Measurements from ENCODE around the gene SCPEP1. TPM values are rescaled to one million over a fixed set of nuclear protein-coding genes. Genes with fewer than 3 reads are reported as not detected.

SCPEP1 gene
- total and polyA plus RNA-seq, 8 donors = 6.7 to 74.9 (median 35.8) TPM

DNA sequence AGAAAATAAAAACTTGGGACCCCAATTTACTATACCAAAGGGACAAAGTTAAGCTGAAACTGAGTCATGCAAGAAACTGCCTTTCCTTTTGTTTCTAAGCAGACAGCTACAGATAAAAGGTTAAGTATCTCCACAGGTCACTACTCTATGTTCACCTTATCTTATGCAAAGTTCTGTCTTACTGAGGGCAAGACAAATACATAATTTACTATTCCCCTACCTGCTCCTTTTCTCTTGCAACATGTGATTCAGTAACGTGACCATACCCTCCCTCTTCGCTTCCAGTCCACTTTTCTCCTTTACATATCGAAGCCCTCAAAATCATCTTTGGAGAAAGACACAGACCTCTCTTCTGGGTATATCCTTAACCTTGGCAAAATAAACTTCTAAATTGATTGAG lies 42.3 kb downstream of the SCPEP1 start:
- Histone ChIP-seq H3K27me3 (no peaks in the 10 kb centered on the region), H3K27ac (no peak overlapping the region), H3K36me3 (no peaks in the 10 kb centered on the region), H3K9me3 (no peaks in the 10 kb centered on the region), H3K4me3 (no peak overlapping the region), H3K4me1 (peaks cover 8 to 47% (median 26%) of the 10 kb centered on the region in 4 donors)
- DNase-seq = no peak
- WGBS, 5 donors = 62 to 75% (median 66%) methylated on average over 3 of the region's 3 CpGs
- TF ChIP-seq, protein P1, sequence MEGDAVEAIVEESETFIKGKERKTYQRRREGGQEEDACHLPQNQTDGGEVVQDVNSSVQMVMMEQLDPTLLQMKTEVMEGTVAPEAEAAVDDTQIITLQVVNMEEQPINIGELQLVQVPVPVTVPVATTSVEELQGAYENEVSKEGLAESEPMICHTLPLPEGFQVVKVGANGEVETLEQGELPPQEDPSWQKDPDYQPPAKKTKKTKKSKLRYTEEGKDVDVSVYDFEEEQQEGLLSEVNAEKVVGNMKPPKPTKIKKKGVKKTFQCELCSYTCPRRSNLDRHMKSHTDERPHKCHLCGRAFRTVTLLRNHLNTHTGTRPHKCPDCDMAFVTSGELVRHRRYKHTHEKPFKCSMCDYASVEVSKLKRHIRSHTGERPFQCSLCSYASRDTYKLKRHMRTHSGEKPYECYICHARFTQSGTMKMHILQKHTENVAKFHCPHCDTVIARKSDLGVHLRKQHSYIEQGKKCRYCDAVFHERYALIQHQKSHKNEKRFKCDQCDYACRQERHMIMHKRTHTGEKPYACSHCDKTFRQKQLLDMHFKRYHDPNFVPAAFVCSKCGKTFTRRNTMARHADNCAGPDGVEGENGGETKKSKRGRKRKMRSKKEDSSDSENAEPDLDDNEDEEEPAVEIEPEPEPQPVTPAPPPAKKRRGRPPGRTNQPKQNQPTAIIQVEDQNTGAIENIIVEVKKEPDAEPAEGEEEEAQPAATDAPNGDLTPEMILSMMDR (IDR thresholded peaks at IDR 0.05) = no peak
- TF ChIP-seq EP300 (IDR thresholded peaks at IDR 0.05) = no peak
- no peak for TF ChIP-seq POLR2AphosphoS5 (IDR thresholded peaks at IDR 0.05)
- TF ChIP-seq POLR2A (IDR thresholded peaks at IDR 0.05) = no peak
- intact Hi-C loops (cut with DNase I; ENCODE audit: low total_unique reads) = no loop called here

DNA sequence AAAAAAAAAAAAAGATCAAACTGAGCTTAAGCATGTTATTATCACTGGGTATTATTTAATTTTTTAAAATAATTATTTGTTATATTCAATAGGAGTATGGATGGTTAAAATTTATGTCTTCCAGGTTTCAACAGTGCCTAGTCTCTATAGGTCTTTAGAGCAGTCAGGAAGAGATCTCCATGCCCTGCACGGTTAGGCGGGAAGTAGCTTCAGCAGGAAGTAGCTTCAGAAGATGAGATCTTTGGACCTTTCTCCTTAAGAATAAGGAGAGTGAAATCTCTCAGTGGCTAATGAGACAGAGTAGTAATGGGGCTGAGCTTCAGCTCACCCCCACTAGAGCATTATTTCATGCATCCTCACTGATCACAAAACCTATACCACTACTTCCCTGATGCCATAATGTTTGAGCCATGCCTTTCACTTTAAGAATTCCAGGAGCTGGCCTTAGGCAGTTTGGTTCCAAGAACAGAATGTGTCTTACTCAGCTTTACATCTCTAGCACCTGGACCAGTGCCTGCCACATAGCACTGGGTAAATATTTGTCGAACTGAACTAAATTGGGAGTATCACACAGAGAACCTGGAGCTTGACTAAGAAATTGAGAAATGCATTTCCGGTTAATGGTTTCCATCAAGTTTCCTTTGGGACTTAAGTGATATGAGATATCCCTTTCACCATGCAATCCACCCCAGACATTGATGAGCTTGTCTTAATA lies 43.5 kb downstream of the SCPEP1 start:
- peak overlapping the region; percentile 24 to 75 (median 56) for H3K27ac ChIP-seq
- H3K27me3 ChIP-seq = no peaks in the 10 kb centered on the region
- WGBS, 5 donors = 45 to 53% (median 51%) methylated on average over 4 of the region's 4 CpGs
- no peak overlapping the region for H3K4me3 ChIP-seq
- H3K36me3 ChIP-seq = no peaks in the 10 kb centered on the region
- intact Hi-C loops (cut with DNase I; ENCODE audit: low total_unique reads) = no loop called here
- peak; percentile 15 to 90 for DNase-seq
- TF ChIP-seq, protein P1 (IDR thresholded peaks at IDR 0.05) = no peak
- peak in 2 of 3 donors; percentile 13 to 88 for TF ChIP-seq POLR2AphosphoS5 (IDR thresholded peaks at IDR 0.05)
- no peak for TF ChIP-seq EP300 (IDR thresholded peaks at IDR 0.05)
- peaks cover 8 to 43% (median 26%) of the 10 kb centered on the region in 4 donors for H3K4me1 ChIP-seq
- no peaks in the 10 kb centered on the region for H3K9me3 ChIP-seq

DNA sequence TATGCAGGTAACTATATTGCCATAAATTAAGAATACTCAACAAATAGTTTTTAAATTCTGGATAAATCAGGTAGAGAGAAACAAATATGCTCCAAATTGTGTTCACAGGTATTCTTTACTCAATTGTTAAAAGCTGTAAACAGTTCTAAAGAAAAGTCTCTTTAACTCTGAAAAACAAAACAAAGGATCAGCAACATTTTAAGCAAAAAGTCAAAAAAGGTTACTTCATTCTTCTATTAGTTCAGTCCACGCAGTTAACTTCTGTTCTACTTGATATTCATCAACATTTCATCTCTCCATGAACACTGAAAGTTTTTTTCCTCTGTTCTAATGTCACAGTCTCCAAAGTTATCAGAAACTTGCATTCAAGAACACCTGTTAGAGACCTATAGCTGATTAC lies 47.9 kb downstream of the SCPEP1 start:
- TF ChIP-seq POLR2A (IDR thresholded peaks at IDR 0.05) = no peak
- TF ChIP-seq, protein P1 (IDR thresholded peaks at IDR 0.05) = no peak
- TF ChIP-seq EP300 (IDR thresholded peaks at IDR 0.05) = no peak
- no peak for TF ChIP-seq POLR2AphosphoS5 (IDR thresholded peaks at IDR 0.05)
- DNase-seq = no peak
- Histone ChIP-seq H3K4me3 (no peak overlapping the region), H3K27me3 (no peaks in the 10 kb centered on the region), H3K4me1 (peaks cover 0 to 20% (median 12%) of the 10 kb centered on the region in 4 donors), H3K9me3 (peaks cover 0 to 14% (median 6%) of the 10 kb centered on the region in 4 donors), H3K36me3 (no peaks in the 10 kb centered on the region), H3K27ac (no peak overlapping the region)
- intact Hi-C loops (cut with DNase I; ENCODE audit: low total_unique reads) = no loop called here
- WGBS, 5 donors = 80 to 92% (median 87%) methylated on average over 1 of the region's 1 CpG

DNA sequence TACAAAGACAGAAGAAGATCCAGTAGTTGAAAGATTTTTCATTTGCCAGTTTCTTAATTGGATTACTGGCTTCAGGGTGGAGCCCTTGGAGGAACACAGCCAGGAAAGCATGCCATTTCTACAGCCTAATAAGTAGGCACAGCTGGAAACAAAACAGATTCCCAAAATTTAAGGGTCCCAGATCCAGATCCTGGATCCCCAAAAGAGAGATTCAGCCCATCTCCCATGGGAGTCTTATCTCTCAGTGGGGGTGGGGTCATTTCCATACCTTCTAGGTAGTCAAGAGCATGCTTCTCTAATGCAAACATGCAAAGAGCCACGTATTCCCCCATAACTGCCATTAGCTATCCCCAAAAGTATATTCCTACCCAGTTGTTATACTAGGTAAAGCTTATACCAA lies 49.9 kb downstream of the SCPEP1 start:
- Histone ChIP-seq H3K4me1 (peaks cover 0 to 11% (median 8%) of the 10 kb centered on the region in 4 donors), H3K4me3 (no peak overlapping the region), H3K27ac (no peak overlapping the region), H3K9me3 (peaks cover 0 to 14% (median 6%) of the 10 kb centered on the region in 4 donors), H3K27me3 (no peaks in the 10 kb centered on the region), H3K36me3 (no peaks in the 10 kb centered on the region)
- TF ChIP-seq POLR2AphosphoS5 (IDR thresholded peaks at IDR 0.05) = no peak
- TF ChIP-seq, protein P1 (IDR thresholded peaks at IDR 0.05) = no peak
- TF ChIP-seq EP300 (IDR thresholded peaks at IDR 0.05) = no peak
- TF ChIP-seq POLR2A (IDR thresholded peaks at IDR 0.05) = no peak
- DNase-seq = no peak
- intact Hi-C loops (cut with DNase I; ENCODE audit: low total_unique reads) = no loop called here
- 93 to 100% (median 96%) methylated on average over 1 of the region's 1 CpG for WGBS, 5 donors
